ENCODE measurements around the gene NUDT19. TPM values are rescaled to one million over a fixed set of nuclear protein-coding genes. Genes with fewer than 3 reads are reported as not detected.
"Not testable (repeated sequence)": the region's sequence is repeated elsewhere in the genome, so short reads cannot be mapped to it uniquely, and the experiment has no call there.

Gene NUDT19
- polyA plus RNA-seq, 3 donors, result 10.4 to 11.2 (median 10.7) TPM

GRCh38 chr19:32704006-32704405 is 12.4 kb downstream of the NUDT19 start:
- not testable (repeated sequence) for DNase-seq (ENCODE audit: low read depth in 3 of 3, low spot score in 2 of 3)

DNA sequence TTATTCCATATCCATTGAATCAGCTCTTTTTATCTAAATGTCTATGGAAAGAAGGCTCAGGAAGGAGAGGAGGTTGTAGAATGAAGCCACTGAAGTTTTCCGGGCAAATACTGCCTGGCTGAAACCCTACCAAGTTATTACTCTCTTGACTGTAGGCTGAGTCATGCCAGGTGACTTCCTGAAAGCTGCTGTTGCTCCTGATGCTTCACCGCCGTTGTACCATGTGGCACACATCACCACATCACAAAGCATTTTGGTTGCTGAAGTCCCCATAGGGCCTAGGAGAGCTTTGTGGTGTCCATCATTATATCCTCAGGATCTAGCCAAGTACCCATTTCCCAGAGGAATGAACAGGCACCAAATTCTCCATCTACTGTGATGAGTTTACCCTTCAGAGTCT is 16.8 kb downstream of the NUDT19 start:
- DNase-seq (ENCODE audit: low read depth in 3 of 3, low spot score in 2 of 3), result no peak

- DNase-seq (ENCODE audit: low read depth in 3 of 3, low spot score in 2 of 3), result no peak
These were observed 17.4 kb downstream of the NUDT19 start for GRCh38 chr19:32709032-32709431.

DNA sequence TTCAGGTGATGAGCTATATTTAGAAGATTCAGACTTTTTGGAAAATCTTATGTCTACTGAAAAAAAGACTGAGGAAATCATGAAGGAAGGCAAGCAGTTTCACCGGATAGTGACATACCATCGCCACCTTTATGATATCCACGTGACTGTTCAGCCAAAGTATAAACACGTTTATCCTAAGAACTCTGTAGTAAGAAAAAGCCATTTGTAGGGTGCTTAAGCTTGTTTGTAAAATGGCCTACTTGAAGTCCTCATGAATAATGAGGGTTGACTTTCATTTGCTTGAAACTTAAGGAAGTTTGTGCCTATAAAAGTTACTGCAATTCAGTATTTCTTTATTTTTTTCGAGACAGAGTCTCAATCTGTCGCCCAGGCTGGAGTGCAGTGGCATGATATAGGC is 20.1 kb downstream of the NUDT19 start:
- no peak for DNase-seq (ENCODE audit: low read depth in 3 of 3, low spot score in 2 of 3)

DNA sequence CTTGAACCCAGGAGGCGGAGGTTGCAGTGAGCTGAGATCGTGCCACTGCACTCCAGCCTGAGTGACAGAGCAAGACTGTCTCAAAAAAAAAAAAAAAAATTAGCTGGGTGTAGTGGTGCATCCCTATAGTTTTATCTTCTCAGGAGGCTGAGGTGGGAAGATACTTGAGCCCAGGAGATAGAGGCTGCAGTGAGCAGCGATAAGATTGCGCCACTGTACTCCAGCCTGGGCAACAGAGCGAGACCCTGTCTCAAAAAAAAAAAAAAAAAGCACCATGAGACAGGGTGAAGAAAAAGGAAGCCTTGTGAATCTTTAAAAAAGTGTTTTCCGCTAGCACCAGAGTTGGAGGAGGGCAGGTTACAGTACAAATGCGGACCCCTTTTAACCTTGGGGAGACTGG is 24.6 kb downstream of the NUDT19 start:
- not testable (repeated sequence) for DNase-seq (ENCODE audit: low read depth in 3 of 3, low spot score in 2 of 3)

DNA sequence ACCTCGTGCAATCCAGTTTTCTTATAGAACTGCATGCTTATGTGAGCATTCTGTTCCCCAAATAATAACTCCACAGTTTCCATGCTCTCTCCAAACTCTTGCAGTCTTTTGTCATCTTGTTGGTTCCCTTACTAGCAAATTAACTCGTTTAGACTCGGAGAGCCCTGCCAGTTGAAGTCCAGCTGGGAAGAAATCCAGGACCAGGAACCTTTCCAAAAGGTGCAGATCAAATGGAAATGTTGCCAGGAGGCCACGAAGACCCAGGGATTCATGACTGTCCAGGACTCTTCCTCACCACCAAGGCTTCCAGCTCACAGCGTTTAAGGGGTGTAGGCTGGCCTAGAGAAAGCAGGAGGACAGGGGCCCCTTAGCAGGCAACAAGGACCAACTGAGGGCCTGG is 25.9 kb downstream of the NUDT19 start:
- no peak for DNase-seq (ENCODE audit: low read depth in 3 of 3, low spot score in 2 of 3)

DNA sequence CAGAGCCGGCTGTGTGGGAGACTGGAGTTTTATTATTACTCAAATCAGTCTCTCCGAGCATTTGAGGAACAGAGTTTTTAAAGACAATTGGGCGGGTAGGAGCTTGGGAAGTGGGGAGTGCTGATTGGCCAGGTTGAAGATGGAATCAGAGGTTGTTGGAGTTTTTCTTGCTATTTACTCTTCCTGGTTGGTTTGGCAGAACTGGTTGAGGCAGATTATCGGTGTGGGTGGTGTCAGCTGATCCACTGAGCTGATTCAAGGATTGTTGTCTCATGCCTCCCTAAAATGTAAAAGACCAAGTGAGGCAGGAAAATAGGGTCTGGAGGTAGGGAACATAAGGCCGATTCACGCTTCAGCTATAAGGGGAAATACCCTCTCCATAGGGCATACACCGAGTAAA is 26.7 kb downstream of the NUDT19 start:
- DNase-seq (ENCODE audit: low read depth in 3 of 3, low spot score in 2 of 3), result no peak

DNA sequence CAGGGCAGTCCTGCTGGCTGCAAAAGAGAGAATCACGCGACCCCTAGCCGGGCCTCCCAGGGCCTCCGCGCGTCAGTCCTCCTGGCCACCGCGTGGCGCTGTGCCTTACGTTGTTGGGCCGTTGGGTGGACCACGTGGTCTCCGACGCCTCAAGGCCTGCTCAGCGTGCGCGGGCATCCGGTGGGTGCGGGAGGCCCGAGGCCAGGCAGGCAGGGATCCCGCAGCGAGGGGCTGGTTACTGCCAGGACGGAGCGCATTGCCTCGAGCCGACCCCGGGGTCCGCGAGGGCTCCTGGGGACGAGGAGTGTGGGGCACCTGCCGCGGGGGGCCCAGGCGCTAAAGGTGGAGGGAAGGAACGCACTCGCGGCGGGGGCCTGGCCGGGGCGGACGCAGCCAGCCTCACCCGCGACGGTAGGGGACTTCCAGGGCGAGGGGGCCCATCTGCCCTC is 28.0 kb downstream of the NUDT19 start, which contains the start of gene TDRD12:
TDRD12 (plus strand) TSS at position 157 of the 449 bp plus-strand sequence. CDS start 306 bp downstream, outside the sequence.
- DNase-seq (ENCODE audit: low read depth in 3 of 3, low spot score in 2 of 3), result no peak

DNA sequence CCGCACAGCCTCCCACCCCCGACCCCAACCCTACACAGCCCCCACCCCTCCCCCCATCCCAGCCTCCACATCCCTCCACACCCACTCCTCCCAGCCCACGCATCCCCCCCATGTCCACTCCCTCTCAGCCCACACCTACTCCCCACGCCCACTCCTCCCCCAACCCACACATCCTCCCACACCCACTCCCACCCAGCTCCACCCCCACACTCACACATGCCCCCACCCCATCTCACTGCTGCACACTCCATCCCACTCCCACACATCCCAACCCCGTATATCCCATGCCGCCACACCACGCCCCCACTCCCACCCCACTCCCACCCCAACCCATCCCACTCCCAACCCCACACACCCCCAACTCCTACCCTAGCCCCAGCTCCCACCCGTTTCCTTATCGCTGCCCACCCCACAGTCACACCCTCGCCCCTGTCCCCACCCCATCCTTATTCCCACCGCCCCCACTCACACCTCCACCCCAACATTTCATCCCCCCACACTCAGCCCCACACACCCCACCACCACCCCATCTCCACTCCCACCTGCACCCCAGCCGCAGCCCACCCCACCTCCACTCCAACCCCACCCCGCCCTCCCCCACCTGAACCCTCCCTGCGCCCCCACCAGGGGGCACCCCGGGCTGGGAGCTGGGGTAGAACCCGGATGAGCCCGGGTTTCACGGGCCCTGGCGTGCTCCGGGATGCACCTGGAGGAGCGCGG is 28.8 kb downstream of the NUDT19 start:
- no peak for DNase-seq (ENCODE audit: low read depth in 3 of 3, low spot score in 2 of 3)

GRCh38 chr19:32720936-32721250 is 29.3 kb downstream of the NUDT19 start:
- no peak for DNase-seq (ENCODE audit: low read depth in 3 of 3, low spot score in 2 of 3)

DNA sequence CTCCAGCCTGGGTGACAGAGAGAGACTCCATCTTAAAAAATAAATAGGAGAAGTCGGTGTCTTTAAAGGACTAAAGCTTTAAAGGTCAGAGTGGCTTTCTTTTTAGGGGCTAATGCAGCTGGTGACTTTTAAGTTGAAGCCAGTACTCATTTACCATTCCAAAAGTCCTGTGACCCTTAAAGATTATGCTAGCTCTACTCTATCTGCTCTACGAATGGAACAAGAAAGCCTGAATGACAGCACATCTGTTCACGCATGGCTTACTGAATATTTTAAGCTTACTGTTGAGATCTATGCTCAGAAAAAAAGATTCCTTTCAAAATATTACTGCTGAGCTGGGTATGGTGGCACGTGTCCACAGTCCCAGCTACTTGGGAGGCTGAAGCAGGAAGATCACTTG is 44.3 kb downstream of the NUDT19 start:
- DNase-seq (ENCODE audit: low read depth in 3 of 3, low spot score in 2 of 3), result no peak

GRCh38 chr19:32743021-32743420 is 51.4 kb downstream of the NUDT19 start:
- no peak for DNase-seq (ENCODE audit: low read depth in 3 of 3, low spot score in 2 of 3)

GRCh38 chr19:32743447-32743846 is 51.8 kb downstream of the NUDT19 start:
- DNase-seq (ENCODE audit: low read depth in 3 of 3, low spot score in 2 of 3), result no peak

- DNase-seq (ENCODE audit: low read depth in 3 of 3, low spot score in 2 of 3), result no peak
These were observed 53.1 kb downstream of the NUDT19 start for GRCh38 chr19:32744555-32745325.

DNA sequence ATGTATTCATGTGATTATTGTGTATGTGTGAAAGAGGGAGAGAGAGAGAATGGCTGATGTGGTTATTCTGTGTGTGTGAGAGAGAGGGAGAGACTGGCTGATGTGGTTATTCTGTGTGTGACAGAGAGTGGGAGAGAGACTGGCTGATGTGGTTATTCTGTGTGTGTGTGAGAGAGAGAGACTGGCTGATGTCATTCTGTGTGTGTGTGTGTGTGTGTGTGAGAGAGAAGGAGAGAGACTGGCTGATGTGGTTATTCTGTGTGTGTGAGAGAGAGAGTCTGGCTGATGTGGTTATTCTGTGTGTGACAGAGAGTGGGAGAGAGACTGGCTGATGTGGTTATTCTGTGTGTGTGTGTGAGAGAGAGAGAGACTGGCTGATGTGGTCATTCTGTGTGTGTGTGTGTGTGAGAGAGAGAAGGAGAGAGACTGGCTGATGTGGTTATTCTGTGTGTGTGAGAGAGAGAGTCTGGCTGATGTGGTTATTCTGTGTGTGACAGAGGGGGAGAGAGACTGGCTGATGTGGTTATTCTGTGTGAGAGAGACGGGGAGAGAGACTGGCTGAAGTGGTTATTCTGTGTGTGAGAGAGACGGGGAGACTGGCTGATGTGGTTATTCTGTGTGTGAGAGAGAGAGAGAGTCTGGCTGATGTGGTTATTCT is 54.1 kb downstream of the NUDT19 start:
- not testable (repeated sequence) for DNase-seq (ENCODE audit: low read depth in 3 of 3, low spot score in 2 of 3)

- peak in 1 of 3 donors; percentile 1 for DNase-seq (ENCODE audit: low read depth in 3 of 3, low spot score in 2 of 3)
These were observed 55.1 kb downstream of the NUDT19 start for GRCh38 chr19:32746631-32747196.

- DNase-seq (ENCODE audit: low read depth in 3 of 3, low spot score in 2 of 3), result no peak
These were observed 56.9 kb downstream of the NUDT19 start for GRCh38 chr19:32748497-32748896.

GRCh38 chr19:32748948-32749347 is 57.3 kb downstream of the NUDT19 start:
- DNase-seq (ENCODE audit: low read depth in 3 of 3, low spot score in 2 of 3), result no peak

DNA sequence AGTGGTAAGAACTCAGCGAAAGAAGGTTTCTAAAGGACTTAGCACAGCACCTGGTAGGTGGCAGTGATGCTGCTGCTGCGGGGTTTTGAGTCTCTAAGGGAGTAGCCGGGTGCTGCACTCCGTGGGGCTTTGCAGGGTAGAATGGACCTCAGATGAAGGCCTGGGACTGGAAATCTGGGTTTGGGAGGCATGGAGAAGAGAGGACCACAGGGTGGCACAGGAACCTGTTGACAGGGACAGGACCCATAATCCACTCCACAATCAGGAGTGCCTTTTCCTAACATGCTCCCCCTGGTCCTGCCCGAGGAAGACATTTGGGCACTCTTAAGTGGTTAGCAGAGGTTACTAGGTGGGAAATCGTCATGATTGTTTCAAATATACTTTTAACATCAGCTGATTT is 57.7 kb downstream of the NUDT19 start:
- no peak for DNase-seq (ENCODE audit: low read depth in 3 of 3, low spot score in 2 of 3)

- no peak for DNase-seq (ENCODE audit: low read depth in 3 of 3, low spot score in 2 of 3)
These were observed 58.9 kb downstream of the NUDT19 start for GRCh38 chr19:32750441-32751055.

DNA sequence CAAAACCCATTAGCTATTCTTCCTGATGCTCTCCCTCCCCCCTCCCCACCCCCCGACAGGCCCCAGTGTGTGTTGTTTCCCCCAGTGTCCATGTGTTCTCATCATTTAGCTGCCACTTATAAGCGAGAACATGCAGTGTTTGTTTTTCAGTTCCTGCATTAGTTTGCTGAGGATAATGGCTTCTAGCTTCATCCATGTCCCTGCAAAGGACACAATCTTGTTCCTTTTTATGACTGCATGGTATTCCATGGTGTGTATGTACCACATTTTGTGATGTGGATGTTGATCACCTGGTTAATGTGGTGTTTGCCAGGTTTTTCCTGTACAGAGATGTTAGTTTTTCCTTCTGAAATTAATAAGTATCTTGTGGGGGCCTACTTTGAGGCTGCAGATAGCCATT is 59.4 kb downstream of the NUDT19 start:
- DNase-seq (ENCODE audit: low read depth in 3 of 3, low spot score in 2 of 3), result no peak
